IMR-90 (cell line): Measurements from ENCODE around the gene DTNA.

Source experiments
- BHLHE40 ChIP-seq: fragments of 150-350 bp; IDR thresholded peaks from 2 replicates; pipeline ENCODE4 v1.6.1; 2016; ENCODE audit warnings: mild to moderate bottlenecking, low read depth, low read length
- CEBPB ChIP-seq: IDR thresholded peaks from 2 replicates; pipeline ENCODE4 v1.6.1; 2012; ENCODE audit warnings: low read depth, low read length, improper control_type of control experiment
- CTCF ChIP-seq: conservative IDR thresholded peaks from 2 replicates; pipeline ENCODE4 v1.5.1; 2012; ENCODE audit warnings: mild to moderate bottlenecking, low read depth, low read length, improper control_type of control experiment
- POLR2A ChIP-seq: IDR thresholded peaks from 2 replicates; pipeline ENCODE4 v1.6.1; 2012; ENCODE audit warnings: mild to moderate bottlenecking, low read depth, low read length
- RFX5 ChIP-seq: IDR thresholded peaks from 2 replicates; pipeline ENCODE4 v1.8.0; 2012; ENCODE audit warnings: low read depth, mild to moderate bottlenecking, low read length, moderate library complexity
- USF2 ChIP-seq: fragments of 150-350 bp; IDR thresholded peaks from 2 replicates; pipeline ENCODE4 v1.6.1; 2017; ENCODE audit warnings: mild to moderate bottlenecking, antibody characterized with exemption, low read length, low read depth

GRCh38 chr18:34880403-34880802 is 170.3 kb downstream of the DTNA start:
- TF ChIP-seq CTCF (no peak), POLR2A (no peak), BHLHE40 (no peak), USF2 (no peak), RFX5 (no peak), CEBPB (no peak)
